DMS153 treated with DMSO at 0.1 percent for 48 hours (cell line): ENCODE measurements around the gene SATB2.

ENCODE experiments used
- DNase-seq: peaks from one replicate; lab custom pipeline; 2025; ENCODE audit not compliant: unreplicated experiment; lab: John Stamatoyannopoulos, UW

SATB2 gene

GRCh38 chr2:199457147-199458008 is at the start of gene SATB2:
Gene SATB2 (minus strand): TSS chr2:199457939. CDS start chr2:199456037, 1,902 bp downstream.
- peak; percentile 56 for DNase-seq

- no peak for DNase-seq
These were observed 48.1 kb upstream of the SATB2 start for GRCh38 chr2:199505755-199506403.

GRCh38 chr2:199503148-199503547 is 45.4 kb upstream of the SATB2 start:
- DNase-seq: no peak

GRCh38 chr2:199499005-199499404 is 41.3 kb upstream of the SATB2 start:
- no peak for DNase-seq

GRCh38 chr2:199495147-199495546 is 37.4 kb upstream of the SATB2 start:
- DNase-seq: no peak

GRCh38 chr2:199490049-199490448 is 32.3 kb upstream of the SATB2 start:
- DNase-seq: no peak

GRCh38 chr2:199488772-199489400 is 31.1 kb upstream of the SATB2 start:
- DNase-seq: peak; percentile 4

- DNase-seq: peak; percentile 41
These were observed 28.1 kb upstream of the SATB2 start for GRCh38 chr2:199485732-199486335.

- peak; percentile 8 for DNase-seq
These were observed 27.2 kb upstream of the SATB2 start for GRCh38 chr2:199484927-199485326.

- DNase-seq: no peak
These were observed 23.2 kb upstream of the SATB2 start for GRCh38 chr2:199480966-199481365.

- no peak for DNase-seq
These were observed 19.6 kb upstream of the SATB2 start for GRCh38 chr2:199477277-199477834.

- DNase-seq: no peak
These were observed 13.8 kb upstream of the SATB2 start for GRCh38 chr2:199471443-199472057.

GRCh38 chr2:199470672-199471442 is 13.1 kb upstream of the SATB2 start:
- DNase-seq: no peak

- DNase-seq: no peak
These were observed 12.6 kb upstream of the SATB2 start for GRCh38 chr2:199470361-199470671.

GRCh38 chr2:199469514-199470360 is 12.0 kb upstream of the SATB2 start:
- DNase-seq: no peak

- no peak for DNase-seq
These were observed 11.1 kb upstream of the SATB2 start for GRCh38 chr2:199468561-199469513.

- DNase-seq: no peak
These were observed 9.5 kb upstream of the SATB2 start for GRCh38 chr2:199467066-199467822.
